ENCODE measurements around the gene CYP2A7.
"Not testable (repeated sequence)": the region's sequence is repeated elsewhere in the genome, so short reads cannot be mapped to it uniquely, and the experiment has no call there.

The CYP2A7 gene

DNA sequence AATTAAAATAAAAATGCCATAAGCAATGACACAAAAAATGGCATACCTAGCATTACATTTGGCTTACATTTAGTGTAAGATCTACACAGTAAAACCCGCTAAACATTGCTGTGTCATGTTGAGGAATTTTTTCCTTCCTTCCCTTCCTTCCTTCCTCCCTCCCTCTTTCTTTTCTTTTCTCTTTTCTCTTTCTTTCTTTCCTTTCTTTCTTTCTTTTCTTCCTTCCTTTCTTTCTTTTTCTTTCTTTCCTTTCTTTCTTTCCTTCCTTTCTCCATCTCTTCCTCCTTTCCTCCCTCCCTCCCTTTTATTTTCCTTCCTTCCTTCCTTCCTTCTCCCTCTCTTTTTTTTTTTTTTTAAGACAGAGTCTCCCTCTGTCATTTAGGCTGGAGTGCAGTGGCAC is 43.6 kb downstream of the CYP2A7 start:
- DNase-seq, result not testable (repeated sequence)

DNA sequence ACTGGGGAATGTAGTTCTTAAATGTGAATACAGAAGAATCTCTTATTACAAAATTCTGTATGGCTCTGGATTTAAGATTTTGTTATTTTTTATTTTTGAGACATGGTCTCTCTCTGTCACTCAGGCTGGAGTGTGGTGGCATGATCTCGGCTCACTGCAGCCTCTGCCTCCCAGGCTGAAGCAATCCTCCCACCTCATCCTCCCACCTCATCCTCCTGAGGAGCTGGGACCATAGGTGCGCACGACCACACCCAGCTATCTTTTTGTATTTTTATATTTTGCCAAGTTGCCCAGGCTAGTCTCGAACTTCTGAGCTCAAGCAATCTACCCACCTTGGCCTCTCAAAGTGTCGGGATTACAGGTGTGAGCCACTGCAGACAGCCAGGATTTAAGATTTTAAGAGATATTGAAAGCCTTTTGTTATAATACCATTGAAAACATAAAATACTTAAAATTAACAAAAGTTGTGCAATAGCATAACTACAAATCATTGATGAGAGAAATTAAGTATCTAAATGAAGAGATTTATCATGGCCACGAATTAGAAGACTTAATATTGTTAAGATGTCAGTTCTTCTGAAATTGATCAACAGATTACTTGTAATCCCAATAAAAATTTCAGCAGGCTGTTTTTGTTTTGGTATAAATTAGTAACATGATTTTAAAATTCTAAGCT is 45.1 kb downstream of the CYP2A7 start:
- no peak for DNase-seq

- DNase-seq, result not testable (repeated sequence)
These were observed 48.1 kb downstream of the CYP2A7 start for GRCh38 chr19:40833728-40834533.

DNA sequence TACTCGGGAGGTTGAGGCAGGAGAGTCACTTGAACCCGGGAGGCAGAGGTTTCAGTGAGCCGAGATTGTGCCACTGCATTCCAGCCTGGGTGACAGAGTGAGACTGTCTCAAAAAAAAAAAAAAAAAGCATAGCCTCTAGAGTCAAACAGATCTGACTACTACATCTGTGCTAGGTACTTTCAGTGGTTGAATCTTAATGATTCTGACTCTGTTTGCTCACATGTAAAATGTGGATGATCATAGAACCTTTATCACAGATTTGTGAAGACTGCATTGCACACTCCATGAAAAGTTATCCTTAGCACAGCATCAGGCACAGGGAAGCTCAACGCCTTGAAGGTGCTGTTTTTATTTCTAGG is 49.6 kb downstream of the CYP2A7 start:
- DNase-seq, result not testable (repeated sequence)

DNA sequence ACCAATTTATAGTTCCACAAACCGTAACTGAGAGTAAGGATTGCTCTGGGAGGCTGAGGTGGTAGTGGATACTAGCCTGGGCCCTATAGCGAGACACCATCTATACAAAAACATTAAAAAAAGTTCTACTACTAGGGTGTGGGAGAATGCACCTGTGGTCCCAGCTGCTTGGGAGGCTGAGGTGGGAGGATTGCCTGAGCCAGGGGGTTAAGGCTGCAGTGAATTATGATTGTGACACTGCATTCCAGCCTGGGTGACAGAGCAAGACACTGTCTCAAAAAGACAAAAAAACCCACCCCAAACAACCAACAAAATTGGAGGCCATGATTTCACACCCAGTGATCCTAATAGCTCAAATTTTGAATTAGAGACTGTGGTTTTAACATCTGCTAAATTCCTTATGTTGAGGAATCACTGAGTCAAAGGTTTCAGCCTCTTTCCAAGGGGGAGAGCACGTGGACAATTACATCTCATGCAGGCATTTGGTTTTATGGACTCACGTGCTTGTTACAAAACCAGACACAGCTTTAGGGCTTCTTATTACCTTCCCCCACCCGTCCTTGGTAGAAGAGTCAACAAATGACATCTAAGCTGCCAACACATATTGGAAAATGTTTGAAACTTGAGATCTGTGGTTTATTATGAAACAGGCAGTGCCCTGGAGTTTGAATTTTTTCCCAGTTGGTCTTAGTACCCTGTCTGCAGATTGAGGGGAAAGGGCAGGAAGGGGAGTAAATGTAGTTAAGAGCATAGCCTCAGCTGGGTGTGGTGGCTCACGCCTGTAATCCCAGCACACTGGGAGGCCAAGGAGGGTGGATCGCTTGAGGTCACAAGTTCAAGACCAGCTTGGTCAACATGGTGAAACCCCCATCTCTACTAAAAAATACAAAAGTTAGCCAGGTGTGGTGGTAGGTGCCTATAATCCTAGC is 50.3 kb downstream of the CYP2A7 start:
- DNase-seq, result no peak

GRCh38 chr19:40830741-40831140 is 51.3 kb downstream of the CYP2A7 start:
- not testable (repeated sequence) for DNase-seq

DNA sequence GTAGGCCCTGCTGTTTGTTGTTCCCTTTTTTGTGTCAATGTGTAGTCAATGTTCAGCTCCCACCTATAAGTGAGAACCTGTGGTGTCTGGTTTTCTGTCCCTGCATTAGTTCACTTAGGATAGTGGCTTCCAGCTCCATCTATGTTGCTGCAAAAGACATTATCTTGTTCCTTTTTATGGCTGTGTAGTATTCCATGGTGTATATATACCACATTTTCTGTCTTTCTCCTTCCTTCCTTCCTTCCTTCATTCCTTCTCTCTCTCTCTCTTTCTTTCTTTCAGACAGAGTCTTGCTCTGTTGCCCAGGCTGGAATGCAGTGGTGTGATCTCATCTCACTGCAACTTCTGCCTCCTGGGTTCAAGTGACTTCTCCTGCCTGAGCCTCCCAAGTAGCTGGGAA is 52.8 kb downstream of the CYP2A7 start:
- no peak for DNase-seq

DNA sequence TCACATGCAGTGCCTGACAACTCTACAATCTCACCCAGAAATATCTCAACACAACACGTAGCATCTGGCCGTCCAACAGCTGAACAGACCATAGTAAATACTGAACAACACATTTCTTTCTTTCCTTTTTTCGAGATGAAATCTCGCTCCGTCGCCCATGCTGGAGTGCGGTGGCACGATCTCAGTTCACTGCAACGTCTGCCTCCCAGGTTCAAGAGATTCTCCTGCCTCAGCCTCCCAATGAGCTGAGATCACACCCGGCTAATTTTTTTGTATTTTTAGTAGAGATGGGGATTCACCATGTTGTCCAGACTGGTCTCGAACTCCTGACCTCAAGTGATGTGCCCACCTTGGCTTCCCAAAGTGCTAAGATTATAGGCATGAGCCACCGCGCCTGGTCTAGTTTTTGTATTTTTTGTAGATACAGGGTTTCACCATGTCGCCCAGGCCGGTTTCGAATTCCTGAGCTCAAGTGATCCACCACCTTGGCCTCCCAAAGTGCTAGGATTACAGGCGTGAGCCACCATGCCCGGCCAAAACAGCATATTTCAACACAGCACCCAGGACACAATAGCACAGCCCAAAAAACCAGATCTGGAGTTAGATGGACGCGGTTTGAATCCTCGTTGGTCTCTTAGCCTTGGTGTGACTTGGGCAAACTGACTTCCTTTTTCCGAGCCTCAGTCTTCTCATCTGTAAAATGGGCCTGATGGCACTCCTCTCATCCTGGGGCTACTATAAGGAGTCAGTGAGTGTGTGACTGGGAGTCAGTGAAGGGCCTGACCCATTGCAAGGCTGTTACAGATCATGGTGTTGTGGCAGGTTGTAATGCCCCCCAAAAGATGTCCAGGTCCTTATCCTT is 54.4 kb downstream of the CYP2A7 start:
- DNase-seq, result no peak

DNA sequence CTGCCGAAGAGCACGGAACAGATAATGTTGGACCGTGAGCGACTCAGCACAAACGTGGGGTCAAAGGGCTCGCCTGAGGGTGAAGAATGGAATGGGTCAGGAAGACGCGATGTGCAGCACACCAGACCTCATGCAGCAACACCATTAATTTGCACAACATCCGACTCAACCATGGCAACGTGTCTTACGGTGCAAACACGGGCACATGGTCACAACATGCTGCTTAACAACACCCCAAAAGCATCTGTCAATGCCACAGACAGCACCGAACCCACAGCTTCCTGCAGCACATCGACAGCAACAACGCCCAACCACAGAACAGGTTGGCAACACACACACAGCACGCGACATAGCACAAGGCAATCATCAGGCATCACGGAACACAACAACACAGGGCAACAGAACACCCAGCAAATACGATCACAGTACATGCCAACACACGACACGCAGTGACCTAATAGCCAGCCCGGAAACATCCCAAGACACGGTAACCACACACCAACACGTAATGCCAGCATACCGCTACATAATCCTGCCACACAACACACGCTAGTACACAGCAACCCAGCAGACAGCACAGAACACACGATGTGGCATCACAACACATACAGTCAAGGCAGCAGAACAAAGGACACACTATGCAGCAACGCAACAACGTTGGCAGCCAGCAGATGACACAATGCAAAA is 55.2 kb downstream of the CYP2A7 start:
- not testable (repeated sequence) for DNase-seq

- DNase-seq, result not testable (repeated sequence)
These were observed 55.7 kb downstream of the CYP2A7 start for GRCh38 chr19:40826312-40826698.

DNA sequence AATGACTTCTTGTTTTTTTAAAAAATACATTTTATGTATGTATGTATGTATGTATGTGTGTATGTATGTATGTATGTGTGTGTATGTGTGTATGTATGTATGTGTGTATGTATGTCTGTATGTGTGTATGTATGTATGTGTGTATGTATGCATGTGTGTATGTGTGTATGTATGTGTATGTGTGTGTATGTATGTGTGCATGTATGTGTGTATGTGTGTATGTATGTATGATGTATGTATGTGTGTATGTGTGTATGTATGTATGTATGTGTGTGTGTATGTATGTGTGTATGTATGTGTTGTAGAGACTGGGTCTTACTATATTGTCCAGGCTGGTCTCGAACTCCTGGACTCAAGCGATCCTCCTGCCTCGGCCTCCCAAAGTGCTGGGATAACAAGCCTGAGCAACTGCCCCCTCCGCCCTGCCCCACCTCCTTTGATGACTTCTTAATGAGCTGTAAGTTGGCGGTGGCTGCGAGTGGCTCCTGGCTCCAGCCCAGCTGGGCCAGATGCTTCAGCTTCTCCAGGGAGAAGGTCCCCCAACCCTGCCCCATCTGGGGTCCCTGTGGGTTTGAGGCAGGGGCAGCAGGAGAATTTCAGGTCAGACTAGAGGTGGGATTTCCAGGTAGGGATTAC is 56.5 kb downstream of the CYP2A7 start:
- not testable (repeated sequence) for DNase-seq
